Esophagus muscularis mucosa (tissue), 4 donors: ENCODE data around the gene MIEF2. TPM values are rescaled to one million over a fixed set of nuclear protein-coding genes. Genes with fewer than 3 reads are reported as not detected.

Experiments
- DNase-seq: peaks from one replicate; pipeline ENCODE4 v3.0.0-alpha.2; 2017; ENCODE audit errors: extremely low spot score
- H3K27ac ChIP-seq, 4 donors: fragments of 200-600 bp; sonication (generic); replicated peaks in 1 of 4; 1 replicate in 3 of 4; 2 replicates in 1 of 4; pipeline ENCODE4 v1.5.1; 2016 to 2019; ENCODE audit warnings: mild to moderate bottlenecking in 1 of 4
- H3K27me3 ChIP-seq, 4 donors: fragments of 200-600 bp; sonication (generic); one replicate each; pipeline versions ENCODE4 v1.5.1 to v1.6.0; 2016 to 2019
- H3K36me3 ChIP-seq, 4 donors: fragments of 200-600 bp; sonication (generic); one replicate each; pipeline ENCODE4 v1.5.1; 2016 to 2019
- H3K4me1 ChIP-seq, 4 donors: fragments of 200-600 bp; sonication (generic); one replicate each; pipeline ENCODE4 v1.5.1; 2016 to 2019
- H3K4me3 ChIP-seq, 4 donors: fragments of 200-600 bp; sonication (generic); 1 replicate in 2 of 4; 2 replicates in 2 of 4; pipeline ENCODE4 v1.5.1; 2016 to 2019; ENCODE audit warnings: mild to moderate bottlenecking in 4 of 4, moderate library complexity in 1 of 4
- H3K9me3 ChIP-seq, 4 donors: fragments of 200-600 bp; sonication (generic); 1 replicate in 3 of 4; 2 replicates in 1 of 4; pipeline ENCODE4 v1.5.1; 2016 to 2019
- EP300 ChIP-seq: sonication (generic); formaldehyde crosslinking; IDR thresholded peaks from one replicate; pipeline ENCODE4 v1.6.1; 2017; ENCODE audit warnings: antibody characterized with exemption
- POLR2A ChIP-seq: fragments of 450-650 bp; IDR thresholded peaks from one replicate; pipeline ENCODE4 v1.6.1; 2017; ENCODE audit warnings: antibody characterized with exemption, moderate library complexity, mild to moderate bottlenecking, low read depth
- POLR2AphosphoS5 ChIP-seq, 2 donors: sonication (generic); formaldehyde crosslinking; IDR thresholded peaks; one replicate each; pipeline ENCODE4 v1.6.1; 2017; ENCODE audit warnings: antibody characterized with exemption in 2 of 2
- WGBS: methylation state at CpG from one replicate; pipeline ENCODE4 v1.1.5; 2018; 5-methylcytosine and 5-hydroxymethylcytosine counted together
- intact Hi-C: fragments of 100-400 bp; cut with DNase I; formaldehyde crosslinking; loops from one replicate; pipeline ENCODE4 v1.15.1; 2023
- total RNA-seq, 4 donors: library from RNA; depleted of rRNA; stranded (reverse); fragments of >200 nt; gene quantifications; one replicate each; pipeline versions ENCODE4 v1.1.0 to v1.2.1, GENCODE V29; 2016
- TF ChIP-seq, protein P1 (sequence below), 3 experiments: fragments of 200-600 bp in 2 of 3; fragments of 450-650 bp in 1 of 3; sonication (generic) in 2 of 3; IDR thresholded peaks; one replicate each; pipeline ENCODE4 v1.5.1; 2017 to 2019; ENCODE audit warnings: antibody characterized with exemption in 3 of 3, mild to moderate bottlenecking in 2 of 3, moderate library complexity in 1 of 3

Gene MIEF2
- total RNA-seq, 4 donors from 2014 or later: 10.8 to 27.2 (median 17.9) TPM

DNA sequence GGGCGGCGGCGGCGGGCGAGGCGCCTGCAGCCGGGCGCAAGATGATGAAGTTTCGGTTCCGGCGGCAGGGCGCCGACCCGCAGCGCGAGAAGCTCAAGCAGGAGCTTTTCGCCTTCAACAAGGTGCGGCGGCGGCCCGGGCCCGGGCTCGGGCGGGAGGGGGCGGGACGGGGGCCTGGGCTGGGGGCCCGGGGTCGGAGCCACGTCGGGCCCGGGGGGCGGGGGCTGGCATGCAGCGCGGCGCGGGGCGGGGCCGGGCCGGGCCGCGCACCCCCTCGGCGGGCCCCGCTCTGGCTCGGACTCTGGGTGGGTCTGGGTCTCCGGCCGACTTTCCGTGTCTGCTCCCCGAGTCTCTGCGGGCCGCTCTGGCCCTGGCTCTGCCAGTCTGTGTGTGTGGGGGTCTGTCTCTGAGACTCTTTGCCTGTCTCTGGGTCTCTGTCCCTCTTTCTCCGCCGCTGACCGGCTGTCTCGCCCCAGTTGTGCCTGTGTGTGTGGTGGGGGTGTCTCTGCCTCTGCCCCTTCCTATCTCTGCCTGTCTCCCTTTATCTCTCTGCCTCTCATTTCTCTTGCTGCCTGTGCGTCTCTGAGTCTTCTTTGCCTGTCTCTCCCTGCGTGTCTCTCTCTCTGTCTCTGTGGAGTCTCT lies 34.7 kb upstream of the MIEF2 start:
- Histone ChIP-seq H3K27me3 (no peaks in the 10 kb centered on the region), H3K4me1 (peaks cover 14 to 60% (median 27%) of the 10 kb centered on the region in 4 donors), H3K9me3 (no peaks in the 10 kb centered on the region), H3K27ac (peak overlapping the region; percentile 65 to 79 (median 67)), H3K4me3 (peak overlapping the region; percentile 66 to 89 (median 72)), H3K36me3 (no peaks in the 10 kb centered on the region)
- DNase-seq: no peak
- WGBS: under 1% methylated on average over 21 of the region's 57 CpGs
- intact Hi-C loops: no loop called here
- no peak for TF ChIP-seq EP300
- no peak for TF ChIP-seq POLR2A
- TF ChIP-seq, protein P1, sequence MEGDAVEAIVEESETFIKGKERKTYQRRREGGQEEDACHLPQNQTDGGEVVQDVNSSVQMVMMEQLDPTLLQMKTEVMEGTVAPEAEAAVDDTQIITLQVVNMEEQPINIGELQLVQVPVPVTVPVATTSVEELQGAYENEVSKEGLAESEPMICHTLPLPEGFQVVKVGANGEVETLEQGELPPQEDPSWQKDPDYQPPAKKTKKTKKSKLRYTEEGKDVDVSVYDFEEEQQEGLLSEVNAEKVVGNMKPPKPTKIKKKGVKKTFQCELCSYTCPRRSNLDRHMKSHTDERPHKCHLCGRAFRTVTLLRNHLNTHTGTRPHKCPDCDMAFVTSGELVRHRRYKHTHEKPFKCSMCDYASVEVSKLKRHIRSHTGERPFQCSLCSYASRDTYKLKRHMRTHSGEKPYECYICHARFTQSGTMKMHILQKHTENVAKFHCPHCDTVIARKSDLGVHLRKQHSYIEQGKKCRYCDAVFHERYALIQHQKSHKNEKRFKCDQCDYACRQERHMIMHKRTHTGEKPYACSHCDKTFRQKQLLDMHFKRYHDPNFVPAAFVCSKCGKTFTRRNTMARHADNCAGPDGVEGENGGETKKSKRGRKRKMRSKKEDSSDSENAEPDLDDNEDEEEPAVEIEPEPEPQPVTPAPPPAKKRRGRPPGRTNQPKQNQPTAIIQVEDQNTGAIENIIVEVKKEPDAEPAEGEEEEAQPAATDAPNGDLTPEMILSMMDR (IDR thresholded peaks at IDR 0.05): no peak
- TF ChIP-seq POLR2AphosphoS5 (IDR thresholded peaks at IDR 0.05): no peak

DNA sequence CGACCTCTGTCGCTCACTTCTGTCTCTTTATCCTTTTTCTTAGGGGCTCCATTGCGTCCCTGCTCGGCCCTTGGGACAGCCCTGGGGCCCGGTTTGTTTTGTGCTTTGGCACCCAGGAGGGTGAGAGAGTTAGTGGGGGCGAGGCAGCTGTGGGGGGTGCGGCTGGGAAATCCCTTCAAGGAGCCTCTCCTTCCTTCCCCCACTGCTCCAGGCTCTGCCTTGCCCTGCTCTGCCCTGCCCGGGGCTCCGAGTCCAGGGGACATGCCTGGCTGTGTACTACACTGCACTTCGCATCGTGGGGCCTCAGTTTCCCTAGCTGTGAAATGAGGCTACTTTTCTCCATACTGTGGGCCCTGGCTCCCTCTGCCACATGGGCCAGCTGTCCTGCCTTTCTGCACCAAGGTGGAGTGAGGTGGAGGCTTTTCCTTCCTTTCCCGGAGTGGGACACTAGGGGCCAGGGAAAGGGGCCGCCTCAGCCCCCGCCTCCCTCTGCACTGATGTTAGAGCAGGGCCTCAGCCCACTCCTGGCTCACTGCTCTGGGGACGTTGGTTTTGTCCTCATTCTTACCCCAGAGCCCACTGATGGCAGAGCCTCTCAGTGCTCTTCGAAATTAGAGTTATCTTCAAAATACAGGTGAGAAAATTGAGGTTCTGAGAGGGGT lies 34.0 kb upstream of the MIEF2 start:
- intact Hi-C loops: no loop called here
- no peak for DNase-seq

DNA sequence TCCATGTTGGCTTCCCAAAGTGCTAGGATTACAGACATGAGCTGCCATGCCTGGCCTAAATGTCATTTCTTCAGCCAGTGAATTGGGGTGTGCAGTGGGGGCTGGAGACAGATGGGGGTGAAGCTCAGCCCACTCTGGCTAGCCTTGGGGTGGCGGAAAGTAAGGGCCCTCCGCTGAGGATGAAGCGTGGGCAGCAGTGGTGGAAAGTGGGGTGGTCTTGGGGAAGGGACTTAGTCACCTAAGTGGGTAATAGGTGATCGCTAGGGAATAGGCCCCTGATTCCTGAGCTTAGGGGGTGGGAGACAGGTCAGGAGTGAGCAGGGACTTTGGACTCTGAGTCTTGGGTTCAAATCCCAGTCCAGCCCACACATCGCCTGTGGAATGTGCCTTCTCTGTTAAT lies 32.8 kb upstream of the MIEF2 start:
- Histone ChIP-seq H3K27ac (no peak overlapping the region), H3K4me3 (no peak overlapping the region), H3K36me3 (peaks cover 0 to 6% (median 3%) of the 10 kb centered on the region in 4 donors), H3K4me1 (peaks cover 14 to 65% (median 27%) of the 10 kb centered on the region in 4 donors), H3K9me3 (no peaks in the 10 kb centered on the region), H3K27me3 (no peaks in the 10 kb centered on the region)
- TF ChIP-seq POLR2A (no peak), EP300 (no peak), POLR2AphosphoS5 (IDR thresholded peaks at IDR 0.05) (no peak)
- TF ChIP-seq, protein P1 (IDR thresholded peaks at IDR 0.05): no peak
- intact Hi-C loops: no loop called here
- no peak for DNase-seq
- WGBS: 92% methylated on average over 5 of the region's 5 CpGs

More for the DNA sequence above, 34.0 kb upstream of the MIEF2 start:
- TF ChIP-seq POLR2A (no peak), POLR2AphosphoS5 (IDR thresholded peaks at IDR 0.05) (no peak), EP300 (no peak)
- TF ChIP-seq, protein P1 (IDR thresholded peaks at IDR 0.05): no peak
- 28% methylated on average over 16 of the region's 16 CpGs for WGBS
- Histone ChIP-seq H3K36me3 (no peaks in the 10 kb centered on the region), H3K9me3 (no peaks in the 10 kb centered on the region), H3K4me3 (peak overlapping the region; percentile 66 to 89 (median 72)), H3K27me3 (no peaks in the 10 kb centered on the region), H3K4me1 (peaks cover 14 to 65% (median 27%) of the 10 kb centered on the region in 4 donors), H3K27ac (peak overlapping the region; percentile 65 to 79 (median 67))

DNA sequence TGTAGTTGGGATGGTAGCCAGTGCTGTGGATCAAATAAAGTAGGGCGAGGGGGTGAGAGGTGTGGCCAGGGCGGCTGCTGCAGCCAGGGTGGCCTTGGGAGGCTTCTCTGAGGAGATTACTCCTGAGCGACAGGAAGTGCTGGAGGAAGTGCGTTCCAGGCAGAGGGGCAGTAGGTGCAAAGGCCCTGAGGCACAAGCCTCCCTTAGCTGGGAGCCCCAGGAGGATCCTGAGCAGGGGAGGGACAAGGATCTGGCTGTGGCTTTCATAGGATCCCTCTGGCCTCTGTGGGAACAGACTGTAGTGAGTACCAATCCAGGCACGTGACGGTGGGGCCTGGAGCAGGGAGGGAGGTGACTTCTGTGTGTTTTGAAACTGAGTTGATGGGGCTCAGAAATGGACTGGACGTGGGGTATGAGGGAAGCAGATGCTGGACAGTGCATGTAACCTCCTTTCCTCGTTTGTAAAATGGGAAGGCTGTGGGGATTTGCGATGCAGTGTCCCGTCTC lies 32.2 kb upstream of the MIEF2 start:
- 94% methylated on average over 10 of the region's 10 CpGs for WGBS
- Histone ChIP-seq H3K27me3 (no peaks in the 10 kb centered on the region), H3K36me3 (peaks cover 0 to 12% (median 9%) of the 10 kb centered on the region in 4 donors), H3K9me3 (no peaks in the 10 kb centered on the region), H3K4me1 (peaks cover 14 to 65% (median 27%) of the 10 kb centered on the region in 4 donors), H3K27ac (no peak overlapping the region), H3K4me3 (no peak overlapping the region)
- DNase-seq: no peak
- TF ChIP-seq POLR2AphosphoS5 (IDR thresholded peaks at IDR 0.05) (no peak), EP300 (no peak), POLR2A (no peak)
- TF ChIP-seq, protein P1 (IDR thresholded peaks at IDR 0.05): no peak
- intact Hi-C loops: no loop called here
